ENCODE results near the gene NIPAL4. TPM values are rescaled to one million over a fixed set of nuclear protein-coding genes. Genes with fewer than 3 reads are reported as not detected.

NIPAL4 gene
- total RNA-seq, 4 donors from 2014 or later = 0.33 TPM; not detected in 3

DNA sequence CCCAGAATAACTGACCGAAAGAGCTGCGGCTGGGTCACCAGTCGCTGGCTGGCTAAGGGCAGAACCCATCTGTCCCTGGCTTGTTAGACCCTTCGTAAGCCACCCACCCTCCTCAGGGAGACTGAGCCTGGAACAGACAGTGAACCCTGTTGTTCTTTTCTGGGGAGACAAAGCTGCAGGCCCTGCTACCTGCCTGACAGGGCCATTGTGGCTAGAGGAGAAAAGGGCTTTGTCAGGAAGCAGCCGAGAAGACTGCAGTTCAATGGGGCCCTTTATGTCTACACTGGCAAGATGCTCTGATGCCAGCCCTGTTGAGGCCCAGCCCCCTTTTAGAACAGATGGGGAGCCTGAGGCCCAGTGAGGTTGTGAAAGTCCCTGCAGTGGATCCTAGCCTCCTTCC is 3.7 kb upstream of the NIPAL4 start:
- Histone ChIP-seq H3K9me3 (no peaks in the 10 kb centered on the region), H3K27me3 (no peaks in the 10 kb centered on the region), H3K4me1 (peaks cover 10 to 11% of the 10 kb centered on the region in 2 donors), H3K36me3 (no peaks in the 10 kb centered on the region), H3K4me3 (replicated peaks in 1 of 3) (no peak overlapping the region), H3K27ac (no peak overlapping the region)
- no peak for DNase-seq
- WGBS, 2 donors = 85 to 98% methylated on average over 5 of the region's 5 CpGs
- TF ChIP-seq CTCF (IDR thresholded peaks at IDR 0.05) = no peak
- no peak for TF ChIP-seq POLR2A (IDR thresholded peaks at IDR 0.05)
- intact Hi-C loops (cut with DNase I) = no loop called here

- H3K4me3 ChIP-seq (replicated peaks in 1 of 3) = no peak overlapping the region
- H3K36me3 ChIP-seq = no peaks in the 10 kb centered on the region
- no peak for TF ChIP-seq POLR2A (IDR thresholded peaks at IDR 0.05)
- TF ChIP-seq CTCF (IDR thresholded peaks at IDR 0.05) = no peak
- peaks cover 10 to 11% of the 10 kb centered on the region in 2 donors for H3K4me1 ChIP-seq
- H3K27ac ChIP-seq = no peak overlapping the region
- DNase-seq = no peak
- H3K9me3 ChIP-seq = no peaks in the 10 kb centered on the region
- no peaks in the 10 kb centered on the region for H3K27me3 ChIP-seq
- WGBS, 2 donors = 88 to 98% methylated on average over 5 of the region's 5 CpGs
- intact Hi-C loops (cut with DNase I) = no loop called here
Measured at GRCh38 chr5:157457391-157457790, 2.6 kb upstream of the NIPAL4 start.

GRCh38 chr5:157458835-157459234 is 1.2 kb upstream of the NIPAL4 start:
- 88 to 94% methylated on average over 5 of the region's 5 CpGs for WGBS, 2 donors
- DNase-seq = no peak

DNA sequence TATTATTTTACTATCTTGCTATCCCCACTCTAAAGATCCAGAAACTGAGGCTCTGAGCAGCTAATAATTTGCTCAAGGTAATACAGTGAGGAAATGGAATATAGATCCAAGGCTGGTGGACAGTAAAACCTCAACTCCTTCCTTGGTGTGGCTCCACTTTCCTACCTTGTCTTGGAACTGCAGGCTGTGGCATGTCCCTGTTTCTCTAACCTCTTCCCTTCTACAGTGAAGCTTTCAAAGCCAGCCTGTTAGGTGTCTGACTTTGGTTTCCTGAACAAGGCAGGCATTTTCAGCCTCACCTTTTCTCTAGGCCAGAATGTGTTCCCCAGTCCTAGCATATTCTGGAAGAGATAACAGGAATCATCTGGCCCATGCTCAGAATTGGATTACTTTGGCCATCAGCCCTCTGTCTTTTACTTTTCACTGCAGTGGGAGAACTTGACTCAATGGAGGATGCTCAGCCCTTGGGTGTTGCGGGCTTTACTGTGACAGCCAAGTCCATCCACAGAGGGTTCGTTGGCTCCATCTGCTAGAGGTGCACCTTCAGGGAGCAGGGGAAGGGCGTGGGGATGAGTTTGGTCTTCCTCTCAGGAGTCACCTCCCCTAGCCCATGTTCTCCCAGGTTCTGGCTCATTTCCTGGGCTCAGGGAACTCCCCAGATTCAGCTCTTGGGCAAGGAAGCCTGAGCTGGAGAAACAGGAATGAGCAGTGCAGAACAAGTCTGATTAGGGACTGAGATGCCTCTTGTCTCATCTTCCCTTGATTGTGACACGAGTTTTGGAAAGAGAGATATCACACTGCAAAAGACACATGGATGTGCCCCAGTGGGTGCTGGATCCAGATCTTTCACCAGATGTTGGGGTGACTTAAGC is 1.1 kb downstream of the NIPAL4 start:
- WGBS, 2 donors = 94 to 100% methylated on average over 4 of the region's 4 CpGs
- H3K36me3 ChIP-seq = no peaks in the 10 kb centered on the region
- H3K4me3 ChIP-seq (replicated peaks in 1 of 3) = no peak overlapping the region
- intact Hi-C loops (cut with DNase I) = no loop called here
- H3K27me3 ChIP-seq = no peaks in the 10 kb centered on the region
- no peak for TF ChIP-seq POLR2A (IDR thresholded peaks at IDR 0.05)
- no peak overlapping the region for H3K27ac ChIP-seq
- peaks cover 10 to 16% of the 10 kb centered on the region in 2 donors for H3K4me1 ChIP-seq
- DNase-seq = no peak
- no peaks in the 10 kb centered on the region for H3K9me3 ChIP-seq

More at GRCh38 chr5:157458835-157459234, 1.2 kb upstream of the NIPAL4 start:
- TF ChIP-seq POLR2A (IDR thresholded peaks at IDR 0.05) (no peak), CTCF (IDR thresholded peaks at IDR 0.05) (no peak)
- Histone ChIP-seq H3K4me3 (replicated peaks in 1 of 3) (no peak overlapping the region), H3K36me3 (no peaks in the 10 kb centered on the region), H3K9me3 (no peaks in the 10 kb centered on the region), H3K4me1 (peaks cover 10 to 11% of the 10 kb centered on the region in 2 donors), H3K27me3 (no peaks in the 10 kb centered on the region), H3K27ac (no peak overlapping the region)
- intact Hi-C loops (cut with DNase I) = no loop called here

GRCh38 chr5:157463081-157463480 is 3.1 kb downstream of the NIPAL4 start:
- Histone ChIP-seq H3K9me3 (no peaks in the 10 kb centered on the region), H3K36me3 (no peaks in the 10 kb centered on the region), H3K27ac (no peak overlapping the region), H3K27me3 (no peaks in the 10 kb centered on the region), H3K4me1 (peaks cover 10 to 16% of the 10 kb centered on the region in 2 donors), H3K4me3 (replicated peaks in 1 of 3) (no peak overlapping the region)
- 90 to 95% methylated on average over 7 to 8 of the region's 8 CpGs for WGBS, 2 donors
- intact Hi-C loops (cut with DNase I) = no loop called here
- TF ChIP-seq POLR2A (IDR thresholded peaks at IDR 0.05) = no peak
- no peak for TF ChIP-seq CTCF (IDR thresholded peaks at IDR 0.05)
- no peak for DNase-seq
